Ectodermal cell (in vitro differentiated cells): ENCODE results near the gene AOC1.

Source experiments
- H3K27ac ChIP-seq: 2 replicates; pipeline ENCODE4 v1.7.0; 2013; ENCODE audit warnings: mild to moderate bottlenecking, low read depth, low read length; ENCODE audit not compliant: insufficient read depth, poor library complexity, severe bottlenecking
- H3K27me3 ChIP-seq: 2 replicates; pipeline ENCODE4 v1.7.0; 2013; ENCODE audit warnings: mild to moderate bottlenecking, low read length; ENCODE audit not compliant: insufficient read depth, control insufficient read depth, poor library complexity, severe bottlenecking
- H3K36me3 ChIP-seq: one replicate; pipeline ENCODE4 v1.7.0; 2013; ENCODE audit warnings: low read length; ENCODE audit not compliant: control insufficient read depth, insufficient read depth
- H3K4me1 ChIP-seq: one replicate; pipeline ENCODE4 v1.7.0; 2013; ENCODE audit warnings: low read length; ENCODE audit not compliant: control insufficient read depth, insufficient read depth
- H3K4me3 ChIP-seq: 2 replicates; pipeline ENCODE4 v1.7.0; 2013; ENCODE audit warnings: low read depth, low read length, control low read depth; ENCODE audit not compliant: insufficient read depth
- H3K9me3 ChIP-seq: 2 replicates; pipeline ENCODE4 v1.7.0; 2013; ENCODE audit warnings: mild to moderate bottlenecking, low read length, moderate library complexity; ENCODE audit not compliant: control insufficient read depth
- WGBS, 2 experiments: methylation state at CpG; one replicate each; pipeline ENCODE4 v1.1.7; 2013; ENCODE audit warnings: missing lambda C conversion rate in 2 of 2; 5-methylcytosine and 5-hydroxymethylcytosine counted together

The AOC1 gene

DNA sequence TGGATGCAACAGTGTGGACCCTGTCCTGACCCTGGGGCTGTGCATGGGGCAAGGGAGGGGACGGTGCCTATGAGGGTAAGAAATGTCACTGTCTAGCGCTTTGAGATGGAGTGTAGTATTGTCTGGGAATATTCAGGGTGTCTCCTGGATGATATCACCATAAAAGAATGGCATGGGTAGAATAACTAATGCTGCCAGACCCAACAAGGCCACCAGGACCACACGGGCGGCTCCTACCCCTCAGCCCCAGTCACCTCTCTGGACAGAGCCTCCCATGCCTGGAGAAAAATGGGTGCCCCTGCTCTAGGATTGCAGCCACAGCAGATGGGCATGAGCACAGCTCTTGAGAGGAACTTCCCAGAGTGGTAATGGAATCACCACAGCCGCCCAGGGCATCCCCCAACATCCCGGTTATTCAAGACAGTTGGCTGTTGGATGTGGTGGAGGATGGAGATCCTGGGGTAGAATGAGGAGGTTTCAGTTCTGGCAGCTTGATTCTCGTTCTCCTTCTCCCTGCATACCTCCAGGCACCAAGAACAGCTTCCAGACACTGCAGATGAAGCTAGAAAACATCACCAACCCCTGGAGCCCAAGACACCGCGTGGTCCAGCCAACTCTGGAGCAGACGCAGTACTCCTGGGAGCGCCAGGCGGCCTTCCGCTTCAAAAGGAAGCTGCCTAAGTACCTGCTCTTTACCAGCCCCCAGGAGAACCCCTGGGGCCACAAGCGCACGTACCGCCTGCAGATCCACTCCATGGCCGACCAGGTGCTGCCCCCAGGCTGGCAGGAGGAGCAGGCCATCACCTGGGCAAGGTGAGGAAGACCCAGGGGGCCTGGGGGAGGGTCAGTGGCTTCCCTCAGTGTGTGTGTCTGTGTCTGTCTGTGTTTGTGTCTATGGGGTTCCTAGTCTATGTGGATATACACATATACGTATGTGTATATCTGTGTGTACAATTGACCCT lies 6.2 kb downstream of the AOC1 start:
- no peaks in the 10 kb centered on the region for H3K9me3 ChIP-seq
- peaks cover 9% of the 10 kb centered on the region for H3K4me1 ChIP-seq
- H3K4me3 ChIP-seq = no peak overlapping the region
- 89% methylated on average over 17 of the region's 18 CpGs for WGBS, 2 experiments
- no peaks in the 10 kb centered on the region for H3K36me3 ChIP-seq
- no peak overlapping the region for H3K27ac ChIP-seq
- no peaks in the 10 kb centered on the region for H3K27me3 ChIP-seq

DNA sequence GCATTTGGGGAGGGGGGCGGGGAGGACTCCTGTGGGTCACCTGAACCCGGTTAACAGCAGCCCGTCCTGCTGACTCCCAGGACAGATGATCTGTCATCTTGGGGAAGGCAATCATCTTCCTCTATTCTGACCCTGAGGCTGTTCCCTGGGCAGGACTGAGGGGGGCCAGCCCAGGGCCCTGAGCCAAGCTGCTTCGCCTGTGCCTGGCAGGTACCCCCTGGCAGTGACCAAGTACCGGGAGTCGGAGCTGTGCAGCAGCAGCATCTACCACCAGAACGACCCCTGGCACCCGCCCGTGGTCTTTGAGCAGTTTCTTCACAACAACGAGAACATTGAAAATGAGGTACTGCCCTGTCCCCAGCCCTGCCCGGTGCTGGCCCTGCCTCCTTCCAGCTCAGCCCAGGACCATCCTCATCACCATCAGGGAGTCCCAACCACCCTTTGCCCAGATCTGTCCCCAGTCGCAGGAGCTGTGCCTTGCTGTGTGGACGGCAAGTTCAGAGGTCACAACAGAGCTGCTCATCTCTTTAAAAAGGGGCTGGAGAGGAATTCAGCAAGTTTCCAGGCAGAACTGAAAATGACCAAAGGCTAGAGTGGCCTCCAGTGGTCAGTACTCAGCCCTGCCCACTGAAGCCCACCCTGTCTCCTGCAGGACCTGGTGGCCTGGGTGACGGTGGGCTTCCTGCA lies 8.1 kb downstream of the AOC1 start:
- Histone ChIP-seq H3K4me3 (no peak overlapping the region), H3K27ac (no peak overlapping the region), H3K27me3 (no peaks in the 10 kb centered on the region), H3K4me1 (peaks cover under 1% of the 10 kb centered on the region), H3K36me3 (no peaks in the 10 kb centered on the region), H3K9me3 (no peaks in the 10 kb centered on the region)
- WGBS, 2 experiments = 78 to 82% methylated on average over 14 of the region's 14 CpGs

GRCh38 chr7:150860978-150861295 lies 8.6 kb downstream of the AOC1 start:
- H3K27ac ChIP-seq = no peak overlapping the region
- 90 to 92% methylated on average over 9 of the region's 9 CpGs for WGBS, 2 experiments
- no peaks in the 10 kb centered on the region for H3K4me1 ChIP-seq
- no peak overlapping the region for H3K4me3 ChIP-seq
- no peaks in the 10 kb centered on the region for H3K27me3 ChIP-seq
- H3K9me3 ChIP-seq = no peaks in the 10 kb centered on the region
- no peaks in the 10 kb centered on the region for H3K36me3 ChIP-seq

- 92 to 93% methylated on average over 3 to 5 of the region's 6 CpGs for WGBS, 2 experiments
- Histone ChIP-seq H3K9me3 (no peaks in the 10 kb centered on the region), H3K36me3 (no peaks in the 10 kb centered on the region), H3K4me3 (no peak overlapping the region), H3K27ac (no peak overlapping the region), H3K27me3 (no peaks in the 10 kb centered on the region), H3K4me1 (no peaks in the 10 kb centered on the region)
These were observed 10.0 kb downstream of the AOC1 start for GRCh38 chr7:150862356-150862755.

GRCh38 chr7:150863946-150864345 lies 11.6 kb downstream of the AOC1 start:
- 90 to 94% methylated on average over 6 of the region's 6 CpGs for WGBS, 2 experiments
- H3K9me3 ChIP-seq = no peaks in the 10 kb centered on the region
- no peak overlapping the region for H3K27ac ChIP-seq
- H3K4me3 ChIP-seq = no peak overlapping the region
- H3K4me1 ChIP-seq = no peaks in the 10 kb centered on the region
- no peaks in the 10 kb centered on the region for H3K36me3 ChIP-seq
- no peaks in the 10 kb centered on the region for H3K27me3 ChIP-seq

GRCh38 chr7:150866932-150867564 lies 14.7 kb downstream of the AOC1 start:
- Histone ChIP-seq H3K27ac (no peak overlapping the region), H3K4me1 (no peaks in the 10 kb centered on the region)
- 77 to 81% methylated on average over 4 of the region's 4 CpGs for WGBS, 2 experiments

DNA sequence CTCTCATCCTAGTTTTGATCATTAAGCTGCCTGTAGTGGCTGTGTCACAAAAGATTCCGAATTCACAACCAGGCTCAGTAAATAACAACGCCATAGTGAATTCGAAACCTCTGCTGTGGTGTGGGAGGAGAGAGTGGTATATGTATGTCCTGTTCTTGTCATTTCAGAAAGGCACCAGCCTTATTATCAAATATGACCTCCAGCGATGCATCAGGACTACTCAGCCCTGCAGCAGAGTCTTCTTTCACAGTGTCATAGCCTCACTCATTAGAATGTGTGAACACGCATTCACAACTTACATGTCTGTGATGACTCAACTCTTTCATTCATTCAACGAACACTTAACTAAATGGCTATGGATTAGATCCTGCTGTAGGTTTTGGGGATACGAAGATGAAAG lies 15.3 kb downstream of the AOC1 start:
- 96 to 97% methylated on average over 7 of the region's 7 CpGs for WGBS, 2 experiments

More at GRCh38 chr7:150866932-150867564, 14.7 kb downstream of the AOC1 start:
- Histone ChIP-seq H3K9me3 (no peaks in the 10 kb centered on the region), H3K36me3 (no peaks in the 10 kb centered on the region), H3K27me3 (no peaks in the 10 kb centered on the region), H3K4me3 (no peak overlapping the region)

DNA sequence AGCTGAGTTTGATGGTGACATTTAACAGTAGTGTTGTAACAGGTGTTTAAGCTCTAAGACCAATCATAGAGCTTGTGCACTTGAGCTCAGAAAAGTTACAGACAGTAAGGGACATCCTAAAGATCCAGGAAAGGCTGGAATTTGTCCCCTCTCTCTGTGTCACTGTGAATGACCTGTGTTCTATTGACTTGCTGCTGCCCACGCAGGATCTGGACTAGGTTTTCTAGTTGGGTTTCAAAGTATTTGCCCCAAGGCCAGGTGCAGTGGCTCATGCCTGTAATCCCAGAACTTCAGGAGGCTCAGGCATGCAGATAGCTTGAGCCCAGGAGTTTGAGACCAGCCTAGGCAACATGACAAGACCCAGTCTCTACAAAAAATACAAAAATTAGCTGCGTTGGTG lies 17.1 kb downstream of the AOC1 start:
- no peaks in the 10 kb centered on the region for H3K9me3 ChIP-seq
- no peaks in the 10 kb centered on the region for H3K36me3 ChIP-seq
- H3K4me1 ChIP-seq = no peaks in the 10 kb centered on the region
- H3K4me3 ChIP-seq = no peak overlapping the region
- WGBS, 2 experiments = 89 to 90% methylated on average over 2 of the region's 2 CpGs
- no peaks in the 10 kb centered on the region for H3K27me3 ChIP-seq
- H3K27ac ChIP-seq = no peak overlapping the region

More for the DNA sequence above, 15.3 kb downstream of the AOC1 start:
- H3K36me3 ChIP-seq = no peaks in the 10 kb centered on the region
- no peaks in the 10 kb centered on the region for H3K4me1 ChIP-seq
- H3K27me3 ChIP-seq = no peaks in the 10 kb centered on the region
- H3K27ac ChIP-seq = no peak overlapping the region
- H3K9me3 ChIP-seq = no peaks in the 10 kb centered on the region
- H3K4me3 ChIP-seq = no peak overlapping the region

DNA sequence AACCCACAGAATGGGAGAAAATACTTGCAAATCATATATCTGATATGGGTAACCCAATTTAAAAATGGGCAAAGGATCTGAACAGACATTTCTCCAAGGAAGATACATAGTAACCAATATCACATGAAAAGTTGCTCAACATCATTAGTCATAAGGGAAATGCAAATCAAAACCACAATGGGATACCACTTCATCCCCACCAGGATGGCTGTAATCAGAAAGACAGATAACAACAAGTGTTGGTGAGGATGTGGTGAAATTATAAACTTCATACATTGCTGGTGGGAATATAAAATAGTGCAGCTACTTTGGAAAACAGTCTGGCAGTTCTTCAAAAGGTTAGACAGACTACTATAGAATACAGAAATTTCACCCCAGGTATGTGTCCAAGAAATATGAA lies 19.3 kb downstream of the AOC1 start:
- Histone ChIP-seq H3K36me3 (no peaks in the 10 kb centered on the region), H3K27ac (no peak overlapping the region), H3K4me1 (no peaks in the 10 kb centered on the region), H3K9me3 (no peaks in the 10 kb centered on the region), H3K27me3 (no peaks in the 10 kb centered on the region), H3K4me3 (no peak overlapping the region)
